ENCODE results near the gene SIL1. TPM values are rescaled to one million over a fixed set of nuclear protein-coding genes. Genes with fewer than 3 reads are reported as not detected.

Gene SIL1
- total RNA-seq, 1 experiment from 2014 or later, result 46.5 TPM

DNA sequence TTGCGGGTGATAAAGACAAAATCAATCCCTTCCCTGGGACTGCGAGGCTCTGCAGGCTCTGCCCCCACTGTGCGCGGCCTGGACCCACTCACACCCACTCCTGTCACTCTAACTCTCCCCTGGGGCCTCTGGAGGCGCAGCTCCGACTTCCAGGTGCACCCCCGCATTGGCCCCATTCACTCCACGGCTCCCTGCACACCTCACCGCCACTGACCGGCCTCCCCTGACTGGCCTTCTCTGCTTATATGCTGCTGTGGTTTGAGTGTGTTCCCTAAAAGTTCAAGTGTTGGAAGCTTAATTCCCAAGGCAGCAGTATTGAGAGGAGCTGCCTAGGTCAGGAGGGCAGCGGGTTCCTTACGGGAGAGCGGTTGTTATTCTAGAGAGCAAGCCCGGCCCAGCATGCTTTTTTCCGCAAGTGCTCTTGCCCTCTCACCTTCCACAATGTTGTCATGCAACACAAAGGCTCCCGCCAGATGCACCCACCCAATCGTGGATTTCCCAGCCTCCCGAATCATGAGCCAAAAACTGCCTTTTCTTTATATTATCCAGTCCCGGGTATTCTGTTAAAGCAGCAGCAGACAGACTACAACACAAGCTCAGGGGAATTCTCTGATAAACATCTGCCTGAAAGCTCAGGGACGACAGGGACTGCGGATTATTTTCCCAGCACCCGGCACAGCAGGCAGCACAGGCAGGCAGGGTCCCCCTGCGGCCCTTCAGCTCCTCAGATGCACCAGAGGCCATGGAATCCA lies 249.5 kb downstream of the SIL1 start:
- Histone ChIP-seq H3K4me3 (no peak overlapping the region), H3K9me3 (ENCODE audit: insufficient read depth, low read depth) (no peaks in the 10 kb centered on the region), H3K27me3 (ENCODE audit: insufficient read depth, low read depth) (no peaks in the 10 kb centered on the region), H3K36me3 (ENCODE audit: low read depth) (no peaks in the 10 kb centered on the region), H3K27ac (no peak overlapping the region), H3F3A (ENCODE audit: insufficient read depth, low read depth) (no peaks in the 10 kb centered on the region), H2AFZ (no peak overlapping the region), H4K20me1 (ENCODE audit: insufficient read depth) (no peaks in the 10 kb centered on the region), H3K4me2 (no peak overlapping the region), H3K79me2 (ENCODE audit: low read depth) (no peaks in the 10 kb centered on the region), H3K4me1 (replicated peaks; ENCODE audit: insufficient read depth) (no peaks in the 10 kb centered on the region), H3K9me2 (ENCODE audit: insufficient read depth) (no peaks in the 10 kb centered on the region)
- no TSS peak for BruUV-seq (replicated peaks)
- TF ChIP-seq, protein P1, sequence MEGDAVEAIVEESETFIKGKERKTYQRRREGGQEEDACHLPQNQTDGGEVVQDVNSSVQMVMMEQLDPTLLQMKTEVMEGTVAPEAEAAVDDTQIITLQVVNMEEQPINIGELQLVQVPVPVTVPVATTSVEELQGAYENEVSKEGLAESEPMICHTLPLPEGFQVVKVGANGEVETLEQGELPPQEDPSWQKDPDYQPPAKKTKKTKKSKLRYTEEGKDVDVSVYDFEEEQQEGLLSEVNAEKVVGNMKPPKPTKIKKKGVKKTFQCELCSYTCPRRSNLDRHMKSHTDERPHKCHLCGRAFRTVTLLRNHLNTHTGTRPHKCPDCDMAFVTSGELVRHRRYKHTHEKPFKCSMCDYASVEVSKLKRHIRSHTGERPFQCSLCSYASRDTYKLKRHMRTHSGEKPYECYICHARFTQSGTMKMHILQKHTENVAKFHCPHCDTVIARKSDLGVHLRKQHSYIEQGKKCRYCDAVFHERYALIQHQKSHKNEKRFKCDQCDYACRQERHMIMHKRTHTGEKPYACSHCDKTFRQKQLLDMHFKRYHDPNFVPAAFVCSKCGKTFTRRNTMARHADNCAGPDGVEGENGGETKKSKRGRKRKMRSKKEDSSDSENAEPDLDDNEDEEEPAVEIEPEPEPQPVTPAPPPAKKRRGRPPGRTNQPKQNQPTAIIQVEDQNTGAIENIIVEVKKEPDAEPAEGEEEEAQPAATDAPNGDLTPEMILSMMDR (conservative IDR thresholded peaks at IDR 0.05), result no peak
- TF ChIP-seq EZH2 (IDR thresholded peaks at IDR 0.05; ENCODE audit: low read depth), result no peak
- intact Hi-C loops (cut with micrococcal nuclease; ENCODE audit: unreplicated experiment), result no loop called here
- ChIA-PET CTCF (interaction anchor here (0.5 kb wide), 2 partner anchors 159 to 201 kb away, joined by 3 to 7 read pairs; no protein-coding TSS in a partner anchor), POLR2A (ENCODE audit: unreplicated experiment) (no interaction called here)
- no peak for DNase-seq

- H3K4me1 ChIP-seq (replicated peaks; ENCODE audit: insufficient read depth), result no peaks in the 10 kb centered on the region
- no peak overlapping the region for H3K4me3 ChIP-seq
- POLR2A ChIA-PET (ENCODE audit: unreplicated experiment), result no interaction called here
- H3K9me2 ChIP-seq (ENCODE audit: insufficient read depth), result no peaks in the 10 kb centered on the region
- no TSS peak for BruUV-seq (replicated peaks)
- no peaks in the 10 kb centered on the region for H4K20me1 ChIP-seq (ENCODE audit: insufficient read depth)
- intact Hi-C loops (cut with micrococcal nuclease; ENCODE audit: unreplicated experiment), result no loop called here
- no peak for TF ChIP-seq EZH2 (IDR thresholded peaks at IDR 0.05; ENCODE audit: low read depth)
- TF ChIP-seq, protein P1 (conservative IDR thresholded peaks at IDR 0.05), result no peak
- no peaks in the 10 kb centered on the region for H3K36me3 ChIP-seq (ENCODE audit: low read depth)
- H3K27me3 ChIP-seq (ENCODE audit: insufficient read depth, low read depth), result no peaks in the 10 kb centered on the region
- H3K79me2 ChIP-seq (ENCODE audit: low read depth), result no peaks in the 10 kb centered on the region
- H3K4me2 ChIP-seq, result no peak overlapping the region
- H3F3A ChIP-seq (ENCODE audit: insufficient read depth, low read depth), result no peaks in the 10 kb centered on the region
- H3K27ac ChIP-seq, result no peak overlapping the region
- CTCF ChIA-PET, result interaction anchor here (0.5 kb wide), 1 partner anchor 200 kb away, joined by 7 read pairs; no protein-coding TSS in a partner anchor
- H3K9me3 ChIP-seq (ENCODE audit: insufficient read depth, low read depth), result no peaks in the 10 kb centered on the region
- DNase-seq, result no peak
- no peak overlapping the region for H2AFZ ChIP-seq
Observed at GRCh38 chr5:138947780-138948179, 250.4 kb downstream of the SIL1 start.

GRCh38 chr5:138946831-138947560 lies 251.2 kb downstream of the SIL1 start:
- BruUV-seq (replicated peaks), result no TSS peak
- CTCF ChIA-PET, result no interaction called here
- no peaks in the 10 kb centered on the region for H3K27me3 ChIP-seq (ENCODE audit: insufficient read depth, low read depth)

More at GRCh38 chr5:138946831-138947560, 251.2 kb downstream of the SIL1 start:
- no peaks in the 10 kb centered on the region for H3K79me2 ChIP-seq (ENCODE audit: low read depth)
- H3K27ac ChIP-seq, result no peak overlapping the region
- intact Hi-C loops (cut with micrococcal nuclease; ENCODE audit: unreplicated experiment), result no loop called here
- no peaks in the 10 kb centered on the region for H3K4me1 ChIP-seq (replicated peaks; ENCODE audit: insufficient read depth)
- peaks cover 3% of the 10 kb centered on the region; the same call in 1 of the 2 replicates for H3F3A ChIP-seq (ENCODE audit: insufficient read depth, low read depth)
- POLR2A ChIA-PET (ENCODE audit: unreplicated experiment), result no interaction called here
- H2AFZ ChIP-seq, result no peak overlapping the region
- no peak for TF ChIP-seq EZH2 (IDR thresholded peaks at IDR 0.05; ENCODE audit: low read depth)
- TF ChIP-seq, protein P1 (conservative IDR thresholded peaks at IDR 0.05), result no peak
- no peaks in the 10 kb centered on the region for H3K9me3 ChIP-seq (ENCODE audit: insufficient read depth, low read depth)
- H3K4me3 ChIP-seq, result no peak overlapping the region
- no peak for DNase-seq
- H3K9me2 ChIP-seq (ENCODE audit: insufficient read depth), result no peaks in the 10 kb centered on the region
- H3K36me3 ChIP-seq (ENCODE audit: low read depth), result no peaks in the 10 kb centered on the region
- H4K20me1 ChIP-seq (ENCODE audit: insufficient read depth), result no peaks in the 10 kb centered on the region
- H3K4me2 ChIP-seq, result no peak overlapping the region
